GM18520 (cell line): ENCODE data around the gene TSPAN18.

Experiments
- ATAC-seq: cut with Tn5 transposase; IDR thresholded peaks from one replicate; pipeline ENCODE4 v1.9.1; 2021; ENCODE audit not compliant: unreplicated experiment

Gene TSPAN18

GRCh38 chr11:44880953-44881352 lies 154.2 kb downstream of the TSPAN18 start:
- no peak for ATAC-seq

- ATAC-seq = peak; percentile 68
These were observed 156.5 kb downstream of the TSPAN18 start for GRCh38 chr11:44883277-44883676.

- ATAC-seq = no peak
These were observed 157.3 kb downstream of the TSPAN18 start for GRCh38 chr11:44884056-44884455.

- no peak for ATAC-seq
These were observed 158.5 kb downstream of the TSPAN18 start for GRCh38 chr11:44885065-44885810.

- no peak for ATAC-seq
These were observed 159.4 kb downstream of the TSPAN18 start for GRCh38 chr11:44885919-44886789.

- ATAC-seq = no peak
These were observed 160.0 kb downstream of the TSPAN18 start for GRCh38 chr11:44886790-44887140.

GRCh38 chr11:44887636-44888035 lies 160.9 kb downstream of the TSPAN18 start:
- no peak for ATAC-seq

GRCh38 chr11:44889266-44889665 lies 162.5 kb downstream of the TSPAN18 start:
- no peak for ATAC-seq

GRCh38 chr11:44892843-44893242 lies 166.1 kb downstream of the TSPAN18 start:
- no peak for ATAC-seq

- no peak for ATAC-seq
These were observed 166.6 kb downstream of the TSPAN18 start for GRCh38 chr11:44893308-44893822.

- ATAC-seq = no peak
These were observed 167.3 kb downstream of the TSPAN18 start for GRCh38 chr11:44893846-44894617.

GRCh38 chr11:44899959-44900358 lies 173.2 kb downstream of the TSPAN18 start:
- no peak for ATAC-seq

GRCh38 chr11:44901120-44901633 lies 174.4 kb downstream of the TSPAN18 start:
- ATAC-seq = no peak

GRCh38 chr11:44901786-44902185 lies 175.0 kb downstream of the TSPAN18 start:
- ATAC-seq = no peak

GRCh38 chr11:44903035-44903434 lies 176.3 kb downstream of the TSPAN18 start:
- no peak for ATAC-seq

- no peak for ATAC-seq
These were observed 176.8 kb downstream of the TSPAN18 start for GRCh38 chr11:44903518-44903917.

GRCh38 chr11:44904261-44905020 lies 177.7 kb downstream of the TSPAN18 start:
- ATAC-seq = no peak

- no peak for ATAC-seq
These were observed 178.5 kb downstream of the TSPAN18 start for GRCh38 chr11:44905131-44905866.

- ATAC-seq = no peak
These were observed 179.9 kb downstream of the TSPAN18 start for GRCh38 chr11:44906649-44907048.

GRCh38 chr11:44909557-44909956 lies 182.8 kb downstream of the TSPAN18 start:
- ATAC-seq = no peak
